Measurements from ENCODE around the gene ZIC2. TPM values are rescaled to one million over a fixed set of nuclear protein-coding genes. Genes with fewer than 3 reads are reported as not detected.

Gene ZIC2
- total RNA-seq, 1 donor from 2014 or later, result 1.8 TPM

GRCh38 chr13:99984461-99985240 is 3.1 kb downstream of the ZIC2 start:
- Histone ChIP-seq H3K9ac (ENCODE audit: low read length) (peak overlapping the region; percentile 87), H3K27me3 (ENCODE audit: insufficient read depth, low read length) (peaks cover 41% of the 10 kb centered on the region), H2AFZ (ENCODE audit: low read depth, low read length) (no peak overlapping the region), H3K36me3 (ENCODE audit: insufficient read depth, low read length) (no peaks in the 10 kb centered on the region), H3K4me2 (ENCODE audit: low read length) (peak overlapping the region; percentile 81), H3K27ac (ENCODE audit: low read depth, low read length) (peak overlapping the region; percentile 68), H3K4me3 (ENCODE audit: insufficient read depth, low read depth, low read length) (peak overlapping the region; percentile 73), H3K4me1 (ENCODE audit: insufficient read depth, low read length) (peaks cover 10% of the 10 kb centered on the region), H4K20me1 (ENCODE audit: insufficient read depth, low read length) (peaks cover 25% of the 10 kb centered on the region), H3K9me3 (ENCODE audit: insufficient read depth, low read depth, low read length) (no peaks in the 10 kb centered on the region), H3K79me2 (ENCODE audit: insufficient read depth, low read length) (peaks cover 57% of the 10 kb centered on the region)
- Mint-ChIP-seq H3K27ac (ENCODE audit: unreplicated experiment) (peak overlapping the region; percentile 78), H3K4me1 (ENCODE audit: low read depth, unreplicated experiment) (peaks cover 4% of the 10 kb centered on the region), H3K36me3 (ENCODE audit: low read depth, unreplicated experiment) (no peaks in the 10 kb centered on the region), H3K4me3 (ENCODE audit: unreplicated experiment) (peak overlapping the region; percentile 74), H3K9me3 (ENCODE audit: unreplicated experiment) (peaks cover 13% of the 10 kb centered on the region), H3K27me3 (ENCODE audit: low read depth, unreplicated experiment) (peaks cover 60% of the 10 kb centered on the region)
- FAIRE-seq (no peak), DNase-seq (ENCODE audit: low read depth) (no peak)
- TF ChIP-seq EZH2 (IDR thresholded peaks at IDR 0.05; ENCODE audit: insufficient read depth, low read length), result peak; percentile 97
- no peak for TF ChIP-seq CTCF (IDR thresholded peaks at IDR 0.05; ENCODE audit: insufficient read depth, low read depth, low read length)

- no peaks in the 10 kb centered on the region for H3K36me3 Mint-ChIP-seq (ENCODE audit: low read depth, unreplicated experiment)
- TF ChIP-seq CTCF (IDR thresholded peaks at IDR 0.05; ENCODE audit: insufficient read depth, low read depth, low read length) (no peak), EZH2 (IDR thresholded peaks at IDR 0.05; ENCODE audit: insufficient read depth, low read length) (peak; percentile 5)
- no peaks in the 10 kb centered on the region for H3K9me3 ChIP-seq (ENCODE audit: insufficient read depth, low read depth, low read length)
- peaks cover 45% of the 10 kb centered on the region for H3K27me3 ChIP-seq (ENCODE audit: insufficient read depth, low read length)
- H3K36me3 ChIP-seq (ENCODE audit: insufficient read depth, low read length), result no peaks in the 10 kb centered on the region
- H2AFZ ChIP-seq (ENCODE audit: low read depth, low read length), result no peak overlapping the region
- H3K27ac Mint-ChIP-seq (ENCODE audit: unreplicated experiment), result no peak overlapping the region
- peak overlapping the region; percentile 73 for H3K4me3 ChIP-seq (ENCODE audit: insufficient read depth, low read depth, low read length)
- peaks cover 67% of the 10 kb centered on the region for H3K27me3 Mint-ChIP-seq (ENCODE audit: low read depth, unreplicated experiment)
- H3K4me3 Mint-ChIP-seq (ENCODE audit: unreplicated experiment), result no peak overlapping the region
- H3K4me1 Mint-ChIP-seq (ENCODE audit: low read depth, unreplicated experiment), result peaks cover 4% of the 10 kb centered on the region
- peaks cover 25% of the 10 kb centered on the region for H4K20me1 ChIP-seq (ENCODE audit: insufficient read depth, low read length)
- peaks cover 18% of the 10 kb centered on the region for H3K9me3 Mint-ChIP-seq (ENCODE audit: unreplicated experiment)
- peaks cover 57% of the 10 kb centered on the region for H3K79me2 ChIP-seq (ENCODE audit: insufficient read depth, low read length)
- H3K4me1 ChIP-seq (ENCODE audit: insufficient read depth, low read length), result peaks cover 9% of the 10 kb centered on the region
- FAIRE-seq (no peak), DNase-seq (ENCODE audit: low read depth) (no peak)
- H3K27ac ChIP-seq (ENCODE audit: low read depth, low read length), result peak overlapping the region; percentile 68
- peak overlapping the region; percentile 81 for H3K4me2 ChIP-seq (ENCODE audit: low read length)
- peak overlapping the region; percentile 87 for H3K9ac ChIP-seq (ENCODE audit: low read length)
These were observed 3.8 kb downstream of the ZIC2 start for GRCh38 chr13:99985241-99985874.

All from astrocyte (in vitro differentiated cells and primary cell).